ENCODE results near the gene C2CD2L.

DNA sequence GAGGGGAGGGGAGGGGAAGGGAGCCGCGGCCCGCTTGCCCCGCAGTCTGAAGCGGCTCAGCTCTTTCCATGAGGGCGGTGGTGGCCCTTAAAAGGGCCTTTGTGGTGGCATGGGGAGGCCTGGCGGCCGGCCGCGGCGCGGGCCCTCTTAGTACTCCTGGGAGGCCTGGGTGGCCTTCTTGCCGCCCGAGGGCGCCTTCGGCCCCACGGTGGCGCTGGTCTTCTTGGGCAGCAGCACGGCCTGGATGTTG, 12.4 kb upstream of the C2CD2L start:
- no peak for TF ChIP-seq POLR2AphosphoS5 (IDR thresholded peaks at IDR 0.05)
- TF ChIP-seq, protein P1, sequence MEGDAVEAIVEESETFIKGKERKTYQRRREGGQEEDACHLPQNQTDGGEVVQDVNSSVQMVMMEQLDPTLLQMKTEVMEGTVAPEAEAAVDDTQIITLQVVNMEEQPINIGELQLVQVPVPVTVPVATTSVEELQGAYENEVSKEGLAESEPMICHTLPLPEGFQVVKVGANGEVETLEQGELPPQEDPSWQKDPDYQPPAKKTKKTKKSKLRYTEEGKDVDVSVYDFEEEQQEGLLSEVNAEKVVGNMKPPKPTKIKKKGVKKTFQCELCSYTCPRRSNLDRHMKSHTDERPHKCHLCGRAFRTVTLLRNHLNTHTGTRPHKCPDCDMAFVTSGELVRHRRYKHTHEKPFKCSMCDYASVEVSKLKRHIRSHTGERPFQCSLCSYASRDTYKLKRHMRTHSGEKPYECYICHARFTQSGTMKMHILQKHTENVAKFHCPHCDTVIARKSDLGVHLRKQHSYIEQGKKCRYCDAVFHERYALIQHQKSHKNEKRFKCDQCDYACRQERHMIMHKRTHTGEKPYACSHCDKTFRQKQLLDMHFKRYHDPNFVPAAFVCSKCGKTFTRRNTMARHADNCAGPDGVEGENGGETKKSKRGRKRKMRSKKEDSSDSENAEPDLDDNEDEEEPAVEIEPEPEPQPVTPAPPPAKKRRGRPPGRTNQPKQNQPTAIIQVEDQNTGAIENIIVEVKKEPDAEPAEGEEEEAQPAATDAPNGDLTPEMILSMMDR (IDR thresholded peaks at IDR 0.05), result peak; percentile 64 to 76 (median 66)
